HepG2 (cell line): ENCODE results near the gene COA1. TPM values are rescaled to one million over a fixed set of nuclear protein-coding genes. Genes with fewer than 3 reads are reported as not detected.

Source experiments
- ASH2L ChIP-seq: fragments of 300-600, 200-600 bp; sonication (generic); IDR thresholded peaks from 2 replicates; pipeline ENCODE4 v1.7.0; 2017; ENCODE audit warnings: low read depth, mild to moderate bottlenecking, moderate library complexity, mixed read lengths, low read length; ENCODE audit not compliant: insufficient read length
- EP300 ChIP-seq, 3 experiments: sonication (generic) in 1 of 3; formaldehyde crosslinking in 1 of 3; IDR thresholded peaks; 2 replicates each; pipeline versions ENCODE4 v1.5.1 to v1.6.1; 2011 to 2020; ENCODE audit warnings: low read depth in 2 of 3, low read length in 2 of 3, borderline replicate concordance in 1 of 3, improper control_type of control experiment in 1 of 3, mild to moderate bottlenecking in 1 of 3, missing genetic modification reagents in 1 of 3, moderate library complexity in 1 of 3
- FOXA3 ChIP-seq: IDR thresholded peaks from 2 replicates; pipeline ENCODE4 v1.6.1; 2016; ENCODE audit warnings: missing genetic modification reagents, missing compliant biosample characterization
- HMG20A ChIP-seq: IDR thresholded peaks from 2 replicates; pipeline ENCODE4 v1.6.1; 2016; ENCODE audit warnings: borderline replicate concordance
- NCOA2 ChIP-seq: sonication (generic); formaldehyde crosslinking; IDR thresholded peaks from 2 replicates; pipeline ENCODE4 v1.8.0; 2022; ENCODE audit warnings: inconsistent platforms
- POLR2AphosphoS2 ChIP-seq: IDR thresholded peaks from 2 replicates; pipeline ENCODE4 v1.6.1; 2011; ENCODE audit warnings: low read depth, low read length, improper control_type of control experiment
- PPARG ChIP-seq: conservative IDR thresholded peaks from 2 replicates; pipeline ENCODE4 v1.6.1; 2016; ENCODE audit warnings: missing biosample characterization, missing genetic modification reagents
- RXRB ChIP-seq: IDR thresholded peaks from 2 replicates; pipeline ENCODE4 v1.6.1; 2016; ENCODE audit warnings: borderline replicate concordance, missing genetic modification reagents, missing compliant biosample characterization
- ZNF501 ChIP-seq: sonication (generic); formaldehyde crosslinking; IDR thresholded peaks from 2 replicates; pipeline ENCODE4 v1.5.1; 2020; ENCODE audit warnings: mild to moderate bottlenecking, moderate library complexity, missing genetic modification reagents
- ZNF841 ChIP-seq: sonication (generic); formaldehyde crosslinking; IDR thresholded peaks from 2 replicates; pipeline ENCODE4 v1.8.1; 2023; ENCODE audit warnings: missing genetic modification reagents, borderline replicate concordance
- polyA plus RNA-seq, 8 experiments: library from polyadenylated mRNA; depleted of rRNA in 3 of 8; stranded (reverse) in 7 of 8; unstranded in 1 of 8; fragments of >200 nt; fragmentation: Illumina TruSeq in 4 of 8; extraction: Trizol in 4 of 8; gene quantifications; 2 replicates each; pipeline versions ENCODE4 v1.2.1 to v1.2.3, GENCODE V29; 2011 to 2016; ENCODE audit warnings: low read depth in 4 of 8, missing spikeins in 1 of 8, mixed read lengths in 1 of 8; ENCODE audit not compliant: insufficient read depth in 1 of 8
- total RNA-seq, 5 experiments: library from RNA; depleted of rRNA; stranded (reverse); fragments of >200 nt; fragmentation: Illumina TruSeq; extraction: Trizol; gene quantifications; 2 replicates each; pipeline ENCODE4 v1.2.3, GENCODE V29; 2016; ENCODE audit warnings: low read depth in 1 of 5
- TF ChIP-seq, protein P1 (sequence below): sonication (generic); formaldehyde crosslinking; IDR thresholded peaks from 2 replicates; pipeline ENCODE4 v1.4.0; 2020; ENCODE audit warnings: missing genetic modification reagents
- TF ChIP-seq, protein P2 (sequence below): sonication (generic); formaldehyde crosslinking; IDR thresholded peaks from 2 replicates; pipeline ENCODE4 v1.5.1; 2020; ENCODE audit warnings: mild to moderate bottlenecking, missing genetic modification reagents, borderline replicate concordance

Gene COA1
- total and polyA plus RNA-seq, 2 of the 13 experiments (the other 11 are each of a cell fraction or from before 2014, with no cell fraction given): 33.2 to 65.7 TPM

DNA sequence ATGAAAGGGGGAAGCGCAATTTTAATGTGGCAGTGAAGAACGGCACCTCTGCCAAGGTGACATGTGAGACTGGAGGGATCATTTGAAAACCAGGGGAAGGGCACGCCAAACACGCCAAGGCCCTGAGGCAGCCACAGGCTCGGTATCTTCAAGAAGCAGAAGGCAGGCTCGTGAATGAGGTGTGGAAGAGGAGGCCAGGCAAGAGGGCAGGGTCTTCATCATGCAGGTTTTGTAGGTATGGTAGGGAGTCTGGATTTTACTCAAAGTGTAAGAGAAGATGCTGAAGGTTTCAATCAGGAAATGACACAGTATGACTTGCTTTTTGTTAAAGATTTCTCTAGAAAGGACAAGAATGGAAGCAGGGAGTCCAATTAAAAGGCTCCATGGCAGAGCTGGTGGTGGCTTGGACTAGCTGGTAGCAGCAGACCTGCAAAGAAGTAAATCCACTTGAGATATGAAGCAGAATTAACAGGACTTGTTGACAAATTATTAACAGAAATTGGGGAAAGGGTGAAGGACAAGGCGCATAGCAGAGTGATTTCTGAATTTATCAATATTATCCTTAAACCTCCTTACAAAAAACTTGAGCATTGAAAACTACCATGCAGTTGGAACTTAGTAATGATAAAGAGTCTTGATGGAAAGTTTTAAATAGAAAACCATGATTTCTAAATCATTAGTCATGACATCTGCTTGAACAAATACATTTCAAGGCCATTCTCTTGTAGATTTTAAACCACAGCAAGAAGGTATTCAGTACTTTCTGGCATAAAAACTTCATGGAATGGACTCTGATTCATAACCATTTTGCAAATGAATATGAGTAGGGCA, 70.4 kb downstream of the COA1 start (continued):
- TF ChIP-seq, protein P1, sequence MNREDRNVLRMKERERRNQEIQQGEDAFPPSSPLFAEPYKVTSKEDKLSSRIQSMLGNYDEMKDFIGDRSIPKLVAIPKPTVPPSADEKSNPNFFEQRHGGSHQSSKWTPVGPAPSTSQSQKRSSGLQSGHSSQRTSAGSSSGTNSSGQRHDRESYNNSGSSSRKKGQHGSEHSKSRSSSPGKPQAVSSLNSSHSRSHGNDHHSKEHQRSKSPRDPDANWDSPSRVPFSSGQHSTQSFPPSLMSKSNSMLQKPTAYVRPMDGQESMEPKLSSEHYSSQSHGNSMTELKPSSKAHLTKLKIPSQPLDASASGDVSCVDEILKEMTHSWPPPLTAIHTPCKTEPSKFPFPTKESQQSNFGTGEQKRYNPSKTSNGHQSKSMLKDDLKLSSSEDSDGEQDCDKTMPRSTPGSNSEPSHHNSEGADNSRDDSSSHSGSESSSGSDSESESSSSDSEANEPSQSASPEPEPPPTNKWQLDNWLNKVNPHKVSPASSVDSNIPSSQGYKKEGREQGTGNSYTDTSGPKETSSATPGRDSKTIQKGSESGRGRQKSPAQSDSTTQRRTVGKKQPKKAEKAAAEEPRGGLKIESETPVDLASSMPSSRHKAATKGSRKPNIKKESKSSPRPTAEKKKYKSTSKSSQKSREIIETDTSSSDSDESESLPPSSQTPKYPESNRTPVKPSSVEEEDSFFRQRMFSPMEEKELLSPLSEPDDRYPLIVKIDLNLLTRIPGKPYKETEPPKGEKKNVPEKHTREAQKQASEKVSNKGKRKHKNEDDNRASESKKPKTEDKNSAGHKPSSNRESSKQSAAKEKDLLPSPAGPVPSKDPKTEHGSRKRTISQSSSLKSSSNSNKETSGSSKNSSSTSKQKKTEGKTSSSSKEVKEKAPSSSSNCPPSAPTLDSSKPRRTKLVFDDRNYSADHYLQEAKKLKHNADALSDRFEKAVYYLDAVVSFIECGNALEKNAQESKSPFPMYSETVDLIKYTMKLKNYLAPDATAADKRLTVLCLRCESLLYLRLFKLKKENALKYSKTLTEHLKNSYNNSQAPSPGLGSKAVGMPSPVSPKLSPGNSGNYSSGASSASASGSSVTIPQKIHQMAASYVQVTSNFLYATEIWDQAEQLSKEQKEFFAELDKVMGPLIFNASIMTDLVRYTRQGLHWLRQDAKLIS (CRISPR knock-in tag): no peak
- TF ChIP-seq RXRB (CRISPR knock-in tag) (peak; percentile 69; the same call in 1 of the 2 replicates), ASH2L (peak; percentile 41), FOXA3 (CRISPR knock-in tag) (peak; percentile 55), HMG20A (CRISPR knock-in tag) (peak; percentile 39; the same call in 1 of the 2 replicates), POLR2AphosphoS2 (0 out of 2 replicates have a peak, but pooled peaks have one; percentile 77), NCOA2 (CRISPR knock-in tag) (peak; percentile 50), ZNF501 (no peak), PPARG (CRISPR knock-in tag) (peak; percentile 96), EP300 (IDR thresholded peaks at IDR 0.05; ENCODE audit: low read depth in 2 of 2, low read length in 2 of 2) (peak in 1 of 2 experiments; percentile 78; a peak in 1 of 4 replicates), EP300 (CRISPR knock-in tag; IDR thresholded peaks at IDR 0.05; ENCODE audit: borderline replicate concordance) (no peak), ZNF841 (CRISPR knock-in tag) (no peak)
- TF ChIP-seq, protein P2, sequence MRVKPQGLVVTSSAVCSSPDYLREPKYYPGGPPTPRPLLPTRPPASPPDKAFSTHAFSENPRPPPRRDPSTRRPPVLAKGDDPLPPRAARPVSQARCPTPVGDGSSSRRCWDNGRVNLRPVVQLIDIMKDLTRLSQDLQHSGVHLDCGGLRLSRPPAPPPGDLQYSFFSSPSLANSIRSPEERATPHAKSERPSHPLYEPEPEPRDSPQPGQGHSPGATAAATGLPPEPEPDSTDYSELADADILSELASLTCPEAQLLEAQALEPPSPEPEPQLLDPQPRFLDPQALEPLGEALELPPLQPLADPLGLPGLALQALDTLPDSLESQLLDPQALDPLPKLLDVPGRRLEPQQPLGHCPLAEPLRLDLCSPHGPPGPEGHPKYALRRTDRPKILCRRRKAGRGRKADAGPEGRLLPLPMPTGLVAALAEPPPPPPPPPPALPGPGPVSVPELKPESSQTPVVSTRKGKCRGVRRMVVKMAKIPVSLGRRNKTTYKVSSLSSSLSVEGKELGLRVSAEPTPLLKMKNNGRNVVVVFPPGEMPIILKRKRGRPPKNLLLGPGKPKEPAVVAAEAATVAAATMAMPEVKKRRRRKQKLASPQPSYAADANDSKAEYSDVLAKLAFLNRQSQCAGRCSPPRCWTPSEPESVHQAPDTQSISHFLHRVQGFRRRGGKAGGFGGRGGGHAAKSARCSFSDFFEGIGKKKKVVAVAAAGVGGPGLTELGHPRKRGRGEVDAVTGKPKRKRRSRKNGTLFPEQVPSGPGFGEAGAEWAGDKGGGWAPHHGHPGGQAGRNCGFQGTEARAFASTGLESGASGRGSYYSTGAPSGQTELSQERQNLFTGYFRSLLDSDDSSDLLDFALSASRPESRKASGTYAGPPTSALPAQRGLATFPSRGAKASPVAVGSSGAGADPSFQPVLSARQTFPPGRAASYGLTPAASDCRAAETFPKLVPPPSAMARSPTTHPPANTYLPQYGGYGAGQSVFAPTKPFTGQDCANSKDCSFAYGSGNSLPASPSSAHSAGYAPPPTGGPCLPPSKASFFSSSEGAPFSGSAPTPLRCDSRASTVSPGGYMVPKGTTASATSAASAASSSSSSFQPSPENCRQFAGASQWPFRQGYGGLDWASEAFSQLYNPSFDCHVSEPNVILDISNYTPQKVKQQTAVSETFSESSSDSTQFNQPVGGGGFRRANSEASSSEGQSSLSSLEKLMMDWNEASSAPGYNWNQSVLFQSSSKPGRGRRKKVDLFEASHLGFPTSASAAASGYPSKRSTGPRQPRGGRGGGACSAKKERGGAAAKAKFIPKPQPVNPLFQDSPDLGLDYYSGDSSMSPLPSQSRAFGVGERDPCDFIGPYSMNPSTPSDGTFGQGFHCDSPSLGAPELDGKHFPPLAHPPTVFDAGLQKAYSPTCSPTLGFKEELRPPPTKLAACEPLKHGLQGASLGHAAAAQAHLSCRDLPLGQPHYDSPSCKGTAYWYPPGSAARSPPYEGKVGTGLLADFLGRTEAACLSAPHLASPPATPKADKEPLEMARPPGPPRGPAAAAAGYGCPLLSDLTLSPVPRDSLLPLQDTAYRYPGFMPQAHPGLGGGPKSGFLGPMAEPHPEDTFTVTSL (CRISPR knock-in tag): peak; percentile 45; the same call in 1 of the 2 replicates
